GM21717 (cell line): Measurements from ENCODE around the gene BRSK2.
"Not testable (repeated sequence)": the region's sequence is repeated elsewhere in the genome, so short reads cannot be mapped to it uniquely, and the experiment has no call there.

Experiments used
- ATAC-seq: cut with Tn5 transposase; IDR thresholded peaks from one replicate; pipeline ENCODE4 v1.9.1; 2021; ENCODE audit warnings: mild to moderate bottlenecking, moderate library complexity; ENCODE audit not compliant: unreplicated experiment

Gene BRSK2

GRCh38 chr11:1406571-1407485, 17.1 kb downstream of the BRSK2 start:
- no peak for ATAC-seq

DNA sequence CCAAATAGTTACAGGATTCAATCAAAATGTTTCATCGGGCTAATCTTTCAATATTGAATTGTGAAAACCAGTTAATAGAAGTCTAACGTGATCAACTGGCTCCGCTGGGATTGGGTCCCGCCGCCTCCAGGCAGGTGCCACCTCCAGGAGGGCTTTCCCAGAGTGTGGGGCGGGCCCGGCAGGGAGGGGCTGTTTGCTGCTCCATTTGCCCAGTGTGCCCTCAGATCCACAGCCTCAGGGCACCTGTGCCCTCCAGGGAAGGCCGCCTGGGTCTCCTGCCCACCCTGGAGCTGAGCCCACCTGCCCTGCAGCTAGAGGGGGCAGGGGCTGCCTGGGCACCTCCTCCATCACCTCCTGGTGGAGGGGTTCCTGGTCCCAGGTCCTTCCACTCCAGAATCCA, 17.9 kb downstream of the BRSK2 start:
- ATAC-seq, result no peak

- ATAC-seq, result no peak
Measured at GRCh38 chr11:1408346-1408745, 18.6 kb downstream of the BRSK2 start.

DNA sequence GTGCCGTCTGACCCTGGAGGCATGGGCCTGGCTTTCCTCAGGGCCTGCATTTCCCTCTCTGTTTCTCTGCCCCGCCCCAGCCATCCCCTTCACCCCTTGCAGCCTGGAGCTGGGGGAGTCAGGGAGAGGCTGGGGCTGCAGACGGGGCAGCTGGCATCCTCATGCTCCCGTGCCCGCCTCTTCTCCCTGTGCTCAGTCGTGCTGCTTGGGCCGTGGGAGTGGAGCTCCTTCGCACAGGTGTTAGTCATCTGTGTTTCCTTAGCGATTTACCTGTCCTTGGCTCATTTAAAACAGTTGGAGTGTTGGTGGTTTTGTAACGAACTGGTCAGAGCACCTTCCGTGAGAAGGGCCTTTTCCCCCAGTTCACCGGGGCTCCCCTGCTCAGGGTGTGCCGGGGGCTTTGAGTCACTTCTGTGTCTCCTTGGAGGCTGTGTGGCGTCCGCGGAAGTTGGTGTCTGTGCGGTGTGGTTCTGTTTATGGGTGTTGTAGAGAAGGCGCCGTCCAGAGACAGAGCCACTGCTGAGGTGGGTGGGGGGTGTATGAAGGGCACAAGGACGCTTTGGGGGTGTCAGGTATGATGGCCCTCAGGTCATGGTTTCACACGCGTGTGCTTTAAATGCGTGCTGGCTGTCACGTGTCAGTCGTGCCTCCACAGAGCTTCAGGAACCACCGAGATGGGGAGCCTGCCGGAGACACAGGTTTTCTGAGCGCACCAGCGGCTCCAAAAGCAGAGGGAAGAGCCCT, 19.5 kb downstream of the BRSK2 start:
- no peak for ATAC-seq

DNA sequence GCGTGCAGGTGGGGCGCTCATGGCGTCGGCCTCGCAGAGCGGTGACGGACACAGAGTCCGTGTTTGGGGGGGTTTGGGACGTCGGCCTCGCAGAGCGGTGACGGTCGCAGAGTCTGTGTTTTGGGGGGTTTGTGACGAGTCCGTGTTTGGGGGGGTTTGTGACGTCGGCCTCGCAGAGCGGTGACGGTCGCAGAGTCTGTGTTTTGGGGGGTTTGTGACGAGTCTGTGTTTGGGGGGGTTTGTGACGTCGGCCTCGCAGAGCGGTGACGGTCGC, 20.1 kb downstream of the BRSK2 start:
- ATAC-seq, result not testable (repeated sequence)

- no peak for ATAC-seq
Measured at GRCh38 chr11:1410366-1411291, 20.9 kb downstream of the BRSK2 start.

DNA sequence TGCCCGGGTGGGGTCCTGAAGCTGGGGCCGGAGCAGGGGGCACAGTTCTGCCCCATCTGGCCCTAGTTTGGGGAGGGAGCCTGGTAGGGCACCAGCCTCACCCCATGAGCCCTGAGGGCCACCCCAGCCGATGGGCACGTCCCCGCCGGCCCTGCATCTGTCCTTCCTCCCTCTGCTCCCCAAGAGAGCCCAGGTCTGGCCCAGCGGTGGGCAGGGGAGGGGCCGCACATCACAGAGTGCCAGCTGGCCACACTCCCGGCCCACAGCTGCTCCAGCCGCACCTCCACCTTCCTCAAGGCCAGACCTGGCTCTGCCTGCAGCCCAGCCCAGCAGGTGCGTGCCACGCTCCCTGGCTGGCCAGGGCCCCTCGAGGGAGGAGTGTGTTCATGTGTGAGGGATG, 21.6 kb downstream of the BRSK2 start:
- no peak for ATAC-seq

DNA sequence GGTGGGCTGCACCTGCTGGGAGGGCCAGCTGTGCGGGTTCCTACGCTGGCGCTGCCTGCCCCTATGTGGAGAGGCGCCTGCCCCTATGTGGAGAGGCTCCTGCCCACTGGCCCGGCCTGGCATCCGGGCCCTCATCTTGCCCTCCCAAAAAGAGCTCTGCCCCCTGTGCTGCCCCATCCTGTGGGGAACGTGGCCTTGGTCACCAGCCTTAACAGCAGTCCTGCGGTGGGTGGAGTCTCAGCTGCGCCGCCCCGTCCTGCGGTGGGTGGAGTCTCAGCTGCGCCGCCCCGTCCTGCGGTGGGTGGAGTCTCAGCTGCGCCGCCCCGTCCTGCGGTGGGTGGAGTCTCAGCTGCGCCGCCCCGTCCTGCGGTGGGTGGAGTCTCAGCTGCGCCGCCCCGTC, 22.0 kb downstream of the BRSK2 start:
- ATAC-seq, result not testable (repeated sequence)

- ATAC-seq, result no peak
Measured at GRCh38 chr11:1412377-1413095, 22.8 kb downstream of the BRSK2 start.

DNA sequence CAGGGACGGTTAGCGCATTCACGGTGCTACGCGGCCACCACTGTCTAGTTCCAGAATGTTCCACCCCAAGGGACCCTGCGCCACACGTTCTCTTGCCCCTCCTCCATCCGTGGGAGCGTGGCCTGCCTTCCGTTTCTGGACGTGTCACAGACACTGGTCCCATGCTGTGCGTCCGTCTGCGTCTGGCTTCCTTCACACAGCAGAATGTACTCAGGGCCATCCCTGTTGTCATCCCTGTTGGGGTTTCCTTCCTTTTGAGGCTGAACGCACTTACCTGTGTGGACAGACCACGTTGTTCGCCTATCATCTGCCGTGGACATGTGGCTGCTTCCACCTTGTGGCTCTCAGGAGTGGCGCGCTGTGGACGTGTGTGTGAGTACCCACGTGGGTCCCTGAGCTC, 24.9 kb downstream of the BRSK2 start:
- no peak for ATAC-seq

DNA sequence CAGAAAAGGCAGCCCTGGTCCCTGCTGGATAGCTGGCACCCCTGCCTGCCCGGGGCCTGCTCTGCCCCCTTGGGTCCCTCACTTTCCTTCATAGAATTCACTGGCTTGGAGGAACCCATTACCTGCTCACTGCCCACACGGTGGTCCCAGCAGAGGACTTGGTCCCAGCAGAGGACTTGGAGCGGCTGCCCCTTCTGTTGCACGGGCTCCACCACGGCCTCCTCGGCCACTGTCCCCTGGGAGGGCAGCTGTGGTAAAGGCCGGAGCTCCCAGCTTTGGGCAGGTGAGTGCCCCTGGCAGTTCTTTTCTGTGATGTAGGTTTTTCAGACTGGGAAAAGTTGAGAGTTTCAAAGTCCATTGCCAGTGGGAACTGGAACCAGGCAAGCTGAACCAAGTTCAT, 25.9 kb downstream of the BRSK2 start:
- no peak for ATAC-seq

- not testable (repeated sequence) for ATAC-seq
Measured at GRCh38 chr11:1418192-1418795, 28.6 kb downstream of the BRSK2 start.

GRCh38 chr11:1419811-1420210, 30.1 kb downstream of the BRSK2 start:
- ATAC-seq, result no peak

GRCh38 chr11:1421291-1421690, 31.6 kb downstream of the BRSK2 start:
- ATAC-seq, result no peak

DNA sequence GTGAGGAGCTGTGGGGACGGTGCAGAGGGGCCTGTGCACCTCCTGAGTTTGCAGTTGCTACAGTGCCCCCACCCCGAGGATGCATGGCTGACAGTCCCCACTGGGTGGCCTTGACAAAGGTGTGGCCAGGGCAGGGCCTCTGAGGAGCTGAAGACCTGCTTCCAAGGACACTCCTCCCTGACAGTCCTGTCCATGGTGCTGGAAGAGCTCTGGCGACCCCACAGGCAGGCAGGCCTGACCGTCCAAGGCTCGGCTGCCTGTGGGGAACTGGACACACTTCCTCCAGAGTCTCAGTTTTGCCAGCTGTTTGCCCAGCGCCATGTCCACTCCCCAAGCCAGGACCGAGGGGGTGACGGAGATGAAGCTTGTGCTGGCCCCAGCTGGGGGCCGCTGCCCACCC, 32.7 kb downstream of the BRSK2 start:
- no peak for ATAC-seq

GRCh38 chr11:1422981-1423380, 33.2 kb downstream of the BRSK2 start:
- no peak for ATAC-seq

DNA sequence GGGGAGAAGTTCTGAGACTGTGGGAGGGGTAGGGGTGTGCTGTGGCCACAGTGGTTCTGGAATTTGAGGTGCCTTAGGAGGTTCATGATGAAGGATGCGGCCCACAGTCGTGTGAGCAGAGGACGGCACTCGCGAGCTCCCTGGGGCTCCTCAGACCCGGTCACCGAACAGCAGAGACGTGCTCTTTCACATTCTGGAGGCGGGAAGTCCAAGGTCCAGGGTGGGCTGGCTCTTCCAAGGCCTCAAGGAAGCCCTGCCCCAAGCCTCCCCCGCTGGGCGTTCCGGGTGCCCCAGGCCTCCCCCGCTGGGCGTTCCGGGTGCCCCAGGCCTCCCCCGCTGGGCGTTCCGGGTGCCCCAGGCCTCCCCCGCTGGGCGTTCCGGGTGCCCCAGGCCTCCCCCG, 33.7 kb downstream of the BRSK2 start:
- not testable (repeated sequence) for ATAC-seq

GRCh38 chr11:1425006-1425405, 35.3 kb downstream of the BRSK2 start:
- no peak for ATAC-seq

GRCh38 chr11:1425439-1425838, 35.7 kb downstream of the BRSK2 start:
- no peak for ATAC-seq

- no peak for ATAC-seq
Measured at GRCh38 chr11:1428762-1429316, 39.1 kb downstream of the BRSK2 start.
